HG02981 (cell line): Measurements from ENCODE around the gene HNRNPA2B1.
A peak's percentile ranks its signal among the peaks of the same experiment; 100 is the strongest.
"Not testable (repeated sequence)": the region's sequence is repeated elsewhere in the genome, so short reads cannot be mapped to it uniquely, and the experiment has no call there.

Experiments used
- ATAC-seq: cut with Tn5 transposase; IDR thresholded peaks from one replicate; pipeline ENCODE4 v1.9.1; 2021; ENCODE audit warnings: mild to moderate bottlenecking, moderate library complexity; ENCODE audit not compliant: unreplicated experiment

HNRNPA2B1 gene

DNA sequence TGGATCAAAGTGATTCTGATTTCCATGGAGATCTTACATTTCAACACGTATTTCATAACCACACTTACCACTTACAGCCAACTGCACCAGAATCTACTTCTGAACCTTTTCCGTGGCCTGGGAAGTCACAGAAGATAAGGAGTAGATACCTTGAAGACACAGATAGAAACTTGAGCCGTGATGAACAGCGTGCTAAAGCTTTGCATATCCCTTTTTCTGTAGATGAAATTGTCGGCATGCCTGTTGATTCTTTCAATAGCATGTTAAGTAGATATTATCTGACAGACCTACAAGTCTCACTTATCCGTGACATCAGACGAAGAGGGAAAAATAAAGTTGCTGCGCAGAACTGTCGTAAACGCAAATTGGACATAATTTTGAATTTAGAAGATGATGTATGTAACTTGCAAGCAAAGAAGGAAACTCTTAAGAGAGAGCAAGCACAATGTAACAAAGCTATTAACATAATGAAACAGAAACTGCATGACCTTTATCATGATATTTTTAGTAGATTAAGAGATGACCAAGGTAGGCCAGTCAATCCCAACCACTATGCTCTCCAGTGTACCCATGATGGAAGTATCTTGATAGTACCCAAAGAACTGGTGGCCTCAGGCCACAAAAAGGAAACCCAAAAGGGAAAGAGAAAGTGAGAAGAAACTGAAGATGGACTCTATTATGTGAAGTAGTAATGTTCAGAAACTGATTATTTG lies 15.3 kb downstream of the HNRNPA2B1 start:
- peak; percentile 44 for ATAC-seq

DNA sequence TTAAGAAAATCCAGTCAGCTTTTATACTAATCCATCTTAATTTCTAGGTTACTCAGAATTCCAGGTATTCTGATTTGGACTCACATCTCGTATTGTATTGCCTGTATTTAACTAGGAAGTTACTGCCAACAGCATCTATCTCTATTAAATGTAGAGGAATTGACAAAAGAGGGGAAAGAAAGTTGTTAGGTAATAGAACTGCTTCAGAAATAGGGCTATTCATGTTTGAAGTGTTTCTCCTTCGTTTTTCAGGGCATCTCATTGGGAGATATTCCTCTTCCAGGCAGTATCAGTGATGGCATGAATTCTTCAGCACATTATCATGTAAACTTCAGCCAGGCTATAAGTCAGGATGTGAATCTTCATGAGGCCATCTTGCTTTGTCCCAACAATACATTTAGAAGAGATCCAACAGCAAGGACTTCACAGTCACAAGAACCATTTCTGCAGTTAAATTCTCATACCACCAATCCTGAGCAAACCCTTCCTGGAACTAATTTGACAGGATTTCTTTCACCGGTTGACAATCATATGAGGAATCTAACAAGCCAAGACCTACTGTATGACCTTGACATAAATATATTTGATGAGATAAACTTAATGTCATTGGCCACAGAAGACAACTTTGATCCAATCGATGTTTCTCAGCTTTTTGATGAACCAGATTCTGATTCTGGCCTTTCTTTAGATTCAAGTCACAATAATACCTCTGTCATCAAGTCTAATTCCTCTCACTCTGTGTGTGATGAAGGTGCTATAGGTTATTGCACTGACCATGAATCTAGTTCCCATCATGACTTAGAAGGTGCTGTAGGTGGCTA lies 16.1 kb downstream of the HNRNPA2B1 start:
- not testable (repeated sequence) for ATAC-seq

DNA sequence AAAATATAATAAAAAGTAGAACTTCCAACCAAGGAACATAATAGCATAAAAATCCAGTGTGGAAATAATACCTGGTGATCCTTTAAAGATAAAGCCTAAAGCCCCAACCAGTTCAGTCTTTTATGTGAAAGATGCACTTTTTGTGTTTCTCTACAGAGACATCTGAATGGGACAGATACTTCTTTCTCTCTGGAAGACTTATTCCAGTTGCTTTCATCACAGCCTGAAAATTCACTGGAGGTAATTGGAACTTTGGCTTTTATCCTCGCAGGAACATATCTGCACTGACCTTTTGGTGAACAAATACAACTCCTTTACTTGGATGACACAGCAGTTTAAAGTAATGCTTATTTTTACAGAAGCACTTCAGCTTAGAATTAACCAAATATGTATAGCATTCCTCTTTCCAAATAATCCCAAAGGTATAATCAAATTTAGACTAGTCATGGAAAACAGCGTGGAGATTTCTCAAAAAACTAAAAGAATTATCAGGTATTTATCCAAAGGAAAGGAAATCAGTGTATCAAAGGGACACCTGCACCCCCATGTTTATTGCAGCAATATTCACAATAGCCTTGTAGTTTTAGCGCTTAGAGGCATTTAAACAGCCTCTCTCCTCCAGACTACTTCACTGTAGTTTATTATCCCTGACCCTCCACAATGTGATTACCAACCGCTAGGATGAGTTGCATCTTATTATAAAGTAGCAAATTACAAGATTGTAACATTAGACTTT lies 16.8 kb downstream of the HNRNPA2B1 start:
- ATAC-seq: no peak

DNA sequence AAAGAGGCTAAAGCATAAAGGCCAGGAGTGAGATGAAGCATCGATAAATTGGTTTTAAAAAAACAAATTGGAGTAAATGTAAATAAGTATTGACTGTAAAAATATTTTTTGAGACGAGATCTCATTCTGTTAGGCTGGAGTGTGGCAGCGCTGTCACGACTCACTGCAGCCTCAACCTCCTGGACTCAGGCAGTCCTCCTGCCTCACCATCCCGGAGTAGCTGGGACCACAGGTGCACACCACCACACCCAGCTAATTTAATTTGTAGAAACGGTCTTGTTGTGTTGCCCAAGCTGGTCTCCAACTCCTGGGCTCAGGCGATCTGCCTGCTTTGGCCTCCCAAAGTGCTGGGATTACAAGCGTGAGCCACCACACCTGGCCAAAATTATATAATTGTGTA lies 17.8 kb downstream of the HNRNPA2B1 start:
- no peak for ATAC-seq

DNA sequence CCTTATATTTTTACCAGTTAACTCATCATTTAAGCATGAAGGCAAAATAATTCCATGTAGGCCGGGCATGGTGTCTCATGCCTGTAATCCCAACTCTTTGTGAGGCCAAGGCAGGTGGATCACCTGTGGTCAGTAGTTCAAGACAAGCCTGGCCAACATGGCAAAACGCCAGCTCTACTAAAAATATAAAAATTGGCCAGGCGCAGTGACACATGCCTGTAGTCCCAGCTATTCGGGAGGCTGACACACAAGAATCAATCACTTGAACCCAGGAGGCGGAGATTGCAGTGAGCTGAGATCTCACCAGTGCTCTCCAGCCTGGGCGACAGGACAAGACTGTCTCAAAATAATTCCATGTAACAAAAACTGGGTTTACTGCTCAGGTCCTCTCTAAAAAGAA lies 18.3 kb downstream of the HNRNPA2B1 start:
- no peak for ATAC-seq

DNA sequence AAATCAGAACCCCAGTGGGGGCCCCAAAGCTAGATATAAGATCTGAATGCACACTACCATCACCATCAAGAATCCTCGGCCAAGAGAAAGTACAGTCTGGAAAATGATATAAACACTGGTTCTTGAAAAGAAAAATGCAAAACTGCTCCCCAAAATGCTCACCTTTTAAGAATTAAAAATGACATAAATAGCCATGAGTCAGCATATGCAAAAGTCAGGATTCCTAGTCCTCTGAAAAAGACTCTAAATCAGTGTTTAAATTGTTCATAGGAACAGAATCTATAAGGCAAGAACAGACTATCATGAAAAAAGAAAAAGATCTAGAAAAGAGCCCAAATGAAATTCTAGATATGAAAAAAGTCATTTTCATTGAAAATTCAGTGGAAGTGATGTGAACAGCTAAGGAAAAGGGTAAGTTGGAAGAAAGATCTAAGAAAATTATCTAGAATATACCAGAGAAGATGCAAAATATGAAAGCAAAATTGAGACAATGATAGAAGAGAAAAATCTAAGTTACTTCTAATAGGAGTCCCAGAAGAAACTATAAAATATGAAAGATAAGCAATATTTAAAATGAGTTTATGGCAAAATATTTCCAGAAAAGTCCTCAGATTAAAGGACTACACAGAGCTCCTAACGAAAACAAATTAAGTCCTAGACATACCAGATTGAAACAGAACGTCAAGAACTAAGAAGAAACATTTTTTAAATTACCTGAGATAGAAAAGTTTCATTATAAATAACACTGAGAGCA lies 18.9 kb downstream of the HNRNPA2B1 start:
- ATAC-seq: no peak

DNA sequence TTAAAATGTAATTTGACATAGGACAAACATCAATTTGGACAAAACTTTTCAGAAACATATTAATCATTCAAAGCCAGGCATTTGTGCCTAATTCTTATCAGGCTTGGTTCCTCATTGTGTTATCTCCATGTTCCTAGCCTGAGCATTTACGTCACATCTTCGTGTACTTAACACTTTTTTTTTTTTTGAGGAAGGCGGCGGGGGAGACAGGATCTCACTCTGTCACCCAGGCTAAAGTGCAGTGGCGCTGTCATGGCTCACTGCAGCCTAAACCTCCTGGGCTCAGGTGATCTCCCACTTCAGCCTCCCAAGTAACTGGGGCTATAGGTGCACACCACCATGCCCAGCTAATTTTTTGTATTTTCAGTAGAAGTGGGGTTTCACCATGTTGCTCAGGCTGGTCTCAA lies 19.8 kb downstream of the HNRNPA2B1 start:
- no peak for ATAC-seq

DNA sequence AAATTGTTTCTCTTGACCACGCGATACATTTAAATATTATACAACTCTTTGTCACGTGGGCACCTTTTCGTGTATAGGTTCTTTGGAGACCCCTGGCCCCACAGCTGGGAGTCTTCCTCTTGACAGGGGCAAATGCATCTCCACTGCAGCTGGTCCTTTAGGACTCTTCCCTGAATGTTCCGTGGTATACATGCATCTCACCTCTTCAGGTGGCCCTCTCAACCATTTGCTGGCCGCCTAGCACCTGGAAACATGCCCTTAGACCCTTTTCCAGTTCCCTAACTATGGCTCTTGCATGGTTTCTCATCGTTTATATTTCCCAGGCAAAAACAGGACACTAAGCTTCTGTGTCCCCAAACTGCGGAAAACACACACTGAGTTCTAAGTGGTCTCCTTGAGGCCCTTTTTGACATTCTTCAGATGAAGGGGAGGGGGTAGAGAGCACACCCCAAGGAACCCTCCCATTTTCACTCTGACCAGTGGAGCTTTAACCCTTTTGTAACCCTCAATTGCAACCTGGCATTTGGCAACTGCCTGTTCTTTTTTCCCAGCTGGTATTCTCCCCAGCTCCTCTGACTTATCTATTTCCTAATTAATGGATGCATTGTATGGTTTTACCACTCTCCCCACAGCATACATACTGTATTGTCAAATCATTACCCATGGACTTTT lies 20.6 kb downstream of the HNRNPA2B1 start:
- ATAC-seq: no peak

DNA sequence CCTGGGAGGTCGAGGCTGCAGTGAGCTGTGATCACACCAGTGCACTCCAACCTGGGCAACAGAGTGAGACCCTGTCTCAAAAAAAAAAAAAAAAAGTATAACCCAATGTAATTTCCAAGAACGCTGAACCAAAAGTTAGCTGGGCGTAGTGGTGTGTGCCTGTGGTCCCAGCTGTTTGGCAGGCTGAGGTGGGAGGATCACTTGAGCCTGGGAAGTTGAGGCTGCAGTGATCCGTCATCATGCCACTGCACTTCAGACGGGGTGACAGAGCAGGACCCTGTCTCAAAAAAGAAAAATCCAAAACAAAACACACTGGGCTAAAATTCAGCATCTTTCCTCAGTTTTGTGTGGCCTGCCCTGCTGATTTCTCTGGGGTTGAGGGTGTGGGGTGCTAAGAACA lies 21.1 kb downstream of the HNRNPA2B1 start:
- ATAC-seq: no peak

DNA sequence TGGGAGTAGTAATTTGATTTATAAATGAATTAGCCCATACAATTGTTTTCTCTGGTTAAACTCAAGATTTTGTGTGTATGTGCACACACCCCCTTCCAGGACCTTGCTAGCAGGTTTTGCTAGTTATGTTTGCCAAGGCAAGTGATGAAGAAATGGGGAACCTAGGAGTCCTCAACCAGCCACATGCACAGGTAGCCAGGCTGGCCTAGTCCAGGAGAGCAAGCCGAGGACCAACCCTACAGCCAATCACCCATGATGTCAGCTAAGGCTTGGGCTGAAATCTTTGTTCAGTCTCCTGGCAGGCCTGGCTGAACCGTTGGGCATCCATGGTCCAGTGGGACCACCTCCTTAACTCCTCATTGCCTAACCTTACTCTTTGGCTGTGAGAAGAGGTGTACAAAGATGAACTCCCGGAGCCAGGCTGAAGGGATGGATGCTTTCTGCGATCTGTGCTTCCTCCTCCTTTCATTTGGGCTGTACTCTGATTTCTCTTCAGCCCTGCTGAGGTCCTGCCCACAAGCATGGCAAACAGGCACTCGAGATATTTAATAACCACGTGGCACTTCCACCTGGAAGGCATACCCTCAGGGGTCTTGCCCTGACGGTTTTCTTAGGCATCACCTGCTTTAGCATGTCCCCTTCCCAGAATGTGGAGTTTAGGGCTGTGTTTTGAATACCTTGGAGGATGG lies 22.1 kb downstream of the HNRNPA2B1 start:
- ATAC-seq: no peak

DNA sequence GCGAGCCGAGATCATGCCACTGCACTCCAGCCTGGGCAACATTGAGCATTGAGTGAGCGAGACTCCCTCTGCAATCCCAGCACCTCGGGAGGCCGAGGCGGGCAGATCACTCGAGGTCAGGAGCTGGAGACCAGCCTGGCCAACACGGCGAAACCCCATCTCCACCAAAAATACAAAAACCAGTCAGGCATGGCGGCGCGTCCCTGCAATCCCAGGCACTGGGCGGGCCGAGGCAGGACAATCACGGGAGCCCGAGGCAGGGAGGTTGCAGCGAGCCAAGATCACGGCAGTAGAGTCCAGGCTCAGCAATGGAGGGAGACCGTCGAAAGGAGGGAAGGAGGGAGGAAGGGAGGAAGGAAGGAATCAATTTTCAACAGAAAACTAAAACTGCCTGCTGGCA lies 23.3 kb downstream of the HNRNPA2B1 start:
- not testable (repeated sequence) for ATAC-seq

DNA sequence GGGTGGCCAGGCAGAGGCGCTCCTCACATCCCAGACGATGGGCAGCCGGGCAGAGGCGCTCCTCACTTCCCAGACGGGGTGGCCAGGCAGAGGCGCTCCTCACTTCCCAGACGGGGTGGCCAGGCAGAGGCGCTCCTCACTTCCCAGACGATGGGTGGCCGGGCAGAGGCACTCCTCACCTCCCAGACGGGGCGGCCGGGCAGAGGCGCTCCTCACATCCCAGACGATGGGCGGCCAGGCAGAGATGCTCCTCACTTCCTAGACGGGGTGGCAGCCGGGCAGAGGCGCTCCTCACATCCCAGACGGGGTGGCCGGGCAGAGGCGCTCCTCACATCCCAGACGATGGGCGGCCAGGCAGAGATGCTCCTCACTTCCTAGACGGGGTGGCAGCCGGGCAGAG lies 23.9 kb downstream of the HNRNPA2B1 start:
- ATAC-seq: not testable (repeated sequence)

DNA sequence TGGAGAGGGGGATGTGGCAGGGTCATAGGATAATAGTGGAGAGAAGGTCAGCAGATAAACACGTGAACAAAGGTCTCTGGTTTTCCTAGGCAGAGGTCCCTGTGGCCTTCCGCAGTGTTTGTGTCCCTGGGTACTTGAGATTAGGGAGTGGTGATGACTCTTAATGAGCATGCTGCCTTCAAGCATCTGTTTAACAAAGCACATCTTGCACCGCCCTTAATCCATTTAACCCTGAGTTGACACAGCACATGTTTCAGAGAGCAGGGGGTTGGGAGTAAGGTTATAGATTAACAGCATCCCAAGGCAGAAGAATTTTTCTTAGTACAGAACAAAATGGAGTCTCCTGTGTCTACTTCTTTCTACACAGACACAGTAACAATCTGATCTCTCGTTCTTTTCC lies 24.6 kb downstream of the HNRNPA2B1 start:
- ATAC-seq: not testable (repeated sequence)

DNA sequence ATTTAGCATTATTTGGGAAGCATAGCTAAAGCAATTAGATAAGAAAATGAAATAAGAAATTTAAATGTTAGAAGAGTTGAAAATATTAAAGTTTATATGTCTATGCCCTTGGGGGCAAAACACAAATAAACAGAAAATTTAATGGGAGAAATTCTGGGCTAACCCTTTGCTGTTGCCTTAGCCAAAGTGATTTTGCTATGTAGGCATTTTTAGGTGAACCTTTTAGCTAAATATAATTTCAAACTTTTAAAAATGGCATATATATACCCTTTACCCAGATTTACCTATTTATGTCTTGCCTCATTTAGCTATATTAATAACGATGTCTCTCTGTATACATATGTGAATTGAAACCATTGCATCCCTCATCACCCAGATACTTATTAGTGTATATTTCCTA lies 28.5 kb downstream of the HNRNPA2B1 start:
- no peak for ATAC-seq

DNA sequence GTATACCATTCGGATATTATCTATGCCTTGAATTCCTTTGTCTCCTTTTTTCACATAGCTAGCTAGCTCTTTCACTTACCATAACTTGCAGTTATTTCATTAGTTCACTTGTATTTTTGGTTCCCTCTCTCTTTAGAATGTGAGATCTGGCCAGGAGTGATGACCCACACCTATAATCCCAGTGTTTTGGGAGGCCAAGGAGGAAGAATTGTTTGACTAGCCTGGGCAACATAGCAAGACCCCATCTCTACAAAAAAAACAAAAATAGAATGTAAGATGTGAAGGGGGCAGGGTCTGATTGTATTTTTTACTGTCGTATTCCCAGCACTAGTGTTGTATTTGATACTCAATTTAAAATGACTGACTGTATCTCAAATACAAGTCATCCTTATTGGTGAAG lies 28.9 kb downstream of the HNRNPA2B1 start:
- ATAC-seq: no peak

DNA sequence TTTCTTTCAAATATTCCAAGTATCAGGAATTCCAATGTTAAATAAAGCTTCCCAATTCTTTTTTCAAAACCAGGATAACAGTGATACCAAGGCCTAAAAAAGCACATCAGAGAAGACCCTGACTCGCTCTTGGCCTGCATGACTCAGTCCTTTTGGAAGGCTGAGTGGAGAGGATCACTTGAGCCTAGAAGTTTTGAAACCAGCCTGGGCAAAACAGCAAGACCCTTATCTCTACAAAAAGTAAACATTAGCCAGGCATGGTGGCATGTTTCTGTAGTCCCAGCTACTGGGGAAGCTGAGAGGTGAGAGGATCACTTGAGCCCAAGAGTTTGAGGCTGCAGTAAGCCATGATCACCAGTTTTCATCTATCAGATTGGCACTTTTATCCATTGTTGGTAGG lies 29.9 kb downstream of the HNRNPA2B1 start:
- ATAC-seq: no peak

DNA sequence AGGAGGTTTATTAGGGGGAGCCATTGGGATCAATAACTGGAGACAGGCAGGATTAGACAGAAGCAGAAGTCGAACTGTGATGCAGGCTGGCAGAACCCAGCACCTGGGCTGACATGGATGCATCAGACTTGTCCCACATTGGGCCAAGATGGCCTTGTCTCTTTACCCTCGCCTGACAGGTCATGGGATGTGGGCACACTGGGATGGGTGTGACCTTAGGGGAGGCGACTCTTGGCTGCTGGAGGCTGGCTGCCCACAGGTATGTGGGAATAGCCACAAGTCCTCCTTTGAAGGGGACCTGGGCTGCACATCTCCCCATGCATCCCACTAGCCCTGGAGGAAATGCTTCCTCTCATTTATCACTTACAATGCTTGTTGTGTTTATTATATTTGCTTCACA lies 31.3 kb downstream of the HNRNPA2B1 start:
- ATAC-seq: no peak

DNA sequence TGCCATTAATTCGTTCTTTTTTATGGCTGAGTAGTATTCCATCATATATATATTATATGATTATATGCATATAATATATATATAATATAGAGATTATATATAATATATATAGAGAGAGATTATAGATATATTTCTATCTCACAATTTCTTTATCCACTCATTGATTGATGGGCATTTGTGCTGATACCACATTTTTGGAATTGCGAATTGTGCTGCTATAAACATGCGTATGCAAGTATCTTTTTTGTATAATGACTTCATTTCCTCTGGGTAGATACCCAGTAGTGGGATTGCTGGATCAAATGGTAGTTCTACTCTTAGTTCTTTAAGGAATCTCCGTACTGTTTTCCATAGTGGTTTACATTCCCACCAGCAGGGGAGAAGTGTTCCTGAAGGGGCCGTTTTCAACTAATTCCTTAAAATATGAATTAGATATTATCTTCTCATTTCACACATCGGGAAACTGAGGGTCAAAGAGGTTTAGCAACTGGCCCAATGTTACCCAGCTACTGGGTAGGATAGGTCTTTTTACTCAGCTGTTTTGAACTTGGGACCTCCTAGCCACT lies 32.0 kb downstream of the HNRNPA2B1 start:
- no peak for ATAC-seq

DNA sequence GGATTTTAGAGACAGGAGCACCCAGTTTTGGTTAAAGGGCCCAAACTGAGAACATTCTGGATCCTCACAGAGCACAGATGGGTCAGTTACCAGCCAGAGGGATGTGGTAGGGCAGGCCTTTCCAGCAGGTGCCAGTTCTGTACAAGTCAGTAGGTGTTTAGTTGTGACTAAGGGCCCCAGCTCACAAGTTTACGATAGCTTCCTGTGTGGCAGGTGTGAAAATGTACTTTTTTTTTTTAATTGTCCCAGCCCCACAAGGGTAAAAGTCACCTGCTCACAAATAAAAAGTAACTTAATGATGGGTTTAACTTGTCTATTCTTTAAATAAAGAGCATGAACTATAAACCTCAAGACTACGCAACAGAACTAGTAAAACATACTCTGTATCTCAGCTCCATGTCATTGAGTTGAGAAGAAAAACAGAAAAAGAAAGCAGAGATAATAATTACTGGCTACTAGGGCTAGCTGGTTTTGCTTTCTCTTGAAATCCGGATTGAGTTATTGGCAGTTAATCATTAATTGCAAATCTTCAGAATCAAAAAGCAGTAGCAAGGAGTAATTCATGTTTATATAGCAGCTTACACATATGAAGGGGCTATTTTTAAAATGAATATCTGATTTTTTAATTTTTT lies 33.1 kb downstream of the HNRNPA2B1 start:
- peak; percentile 84 for ATAC-seq
